HG02763 (cell line): Measurements from ENCODE around the gene RPS19.

Experiments
- ATAC-seq: cut with Tn5 transposase; IDR thresholded peaks from one replicate; pipeline ENCODE4 v1.9.1; 2021; ENCODE audit warnings: mild to moderate bottlenecking, moderate library complexity; ENCODE audit not compliant: unreplicated experiment

RPS19 gene

DNA sequence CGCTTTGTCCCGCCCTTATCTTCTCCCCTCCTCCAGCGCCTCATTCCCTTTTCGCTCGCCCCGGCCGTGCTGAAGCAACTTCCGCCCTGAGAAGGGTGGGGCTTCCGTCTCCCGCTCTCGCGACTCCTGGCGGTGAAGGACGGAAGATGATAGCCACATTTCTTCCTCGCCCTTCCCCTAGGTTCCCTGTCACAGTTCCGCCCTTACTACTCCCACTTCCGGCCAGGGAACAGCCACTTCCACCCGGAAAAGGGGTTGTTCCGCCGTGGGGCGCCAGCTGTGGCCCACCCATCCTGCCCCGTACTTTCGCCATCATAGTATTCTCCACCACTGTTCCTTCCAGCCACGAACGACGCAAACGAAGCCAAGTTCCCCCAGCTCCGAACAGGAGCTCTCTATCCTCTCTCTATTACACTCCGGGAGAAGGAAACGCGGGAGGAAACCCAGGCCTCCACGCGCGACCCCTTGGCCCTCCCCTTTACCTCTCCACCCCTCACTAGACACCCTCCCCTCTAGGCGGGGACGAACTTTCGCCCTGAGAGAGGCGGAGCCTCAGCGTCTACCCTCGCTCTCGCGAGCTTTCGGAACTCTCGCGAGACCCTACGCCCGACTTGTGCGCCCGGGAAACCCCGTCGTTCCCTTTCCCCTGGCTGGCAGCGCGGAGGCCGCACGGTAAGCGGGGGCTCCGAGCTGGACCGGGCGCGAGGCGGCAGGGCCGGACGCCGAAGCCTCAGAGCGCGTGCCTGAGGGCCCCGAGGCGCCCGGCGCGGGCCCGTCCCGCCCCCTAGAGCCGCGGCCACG lies at the start of gene RPS19:
RPS19 (plus strand) TSS at position 638 of the 801 bp plus-strand sequence. CDS start 520 bp downstream, outside the sequence.
- ATAC-seq = peak; percentile 80

DNA sequence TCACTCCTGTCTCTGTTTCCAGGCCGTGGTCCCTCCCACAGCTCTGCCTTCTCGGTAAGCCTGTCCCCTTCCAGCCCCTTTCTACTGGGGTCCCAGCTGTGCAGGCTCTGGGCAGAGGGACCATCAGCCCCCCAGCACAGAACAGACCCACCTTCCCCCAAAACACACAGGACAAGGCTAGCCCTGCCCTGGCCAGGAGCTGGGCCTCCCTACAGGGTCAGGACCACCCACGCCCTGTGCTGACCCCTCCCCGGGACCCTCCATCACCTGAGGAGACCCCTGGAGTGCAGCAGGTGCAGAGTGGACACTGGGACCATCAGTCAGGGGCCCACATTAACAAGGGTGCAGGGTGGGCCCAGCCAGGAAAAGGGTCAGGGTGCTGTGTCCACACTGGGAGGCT lies 49.8 kb upstream of the RPS19 start:
- ATAC-seq = no peak

DNA sequence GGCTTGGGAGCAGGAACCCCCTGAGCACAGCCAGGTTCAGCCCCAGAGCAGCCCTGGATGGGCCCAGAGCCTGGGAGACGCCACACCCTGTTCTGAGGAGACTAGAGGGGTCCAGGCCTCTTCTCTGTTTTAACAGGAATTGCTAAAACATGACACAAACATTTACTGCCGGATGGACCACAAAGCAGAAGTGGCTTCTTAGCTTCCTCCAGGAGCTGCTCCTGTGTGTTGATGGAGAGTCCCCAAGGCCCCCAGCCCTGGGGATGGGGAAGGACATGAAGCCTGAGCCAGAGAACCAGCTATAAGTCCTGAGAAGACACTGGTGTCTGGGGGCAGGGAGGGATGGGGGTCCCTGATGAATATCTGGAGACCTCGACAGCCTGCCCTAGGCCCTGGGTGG lies 49.0 kb upstream of the RPS19 start:
- no peak for ATAC-seq

DNA sequence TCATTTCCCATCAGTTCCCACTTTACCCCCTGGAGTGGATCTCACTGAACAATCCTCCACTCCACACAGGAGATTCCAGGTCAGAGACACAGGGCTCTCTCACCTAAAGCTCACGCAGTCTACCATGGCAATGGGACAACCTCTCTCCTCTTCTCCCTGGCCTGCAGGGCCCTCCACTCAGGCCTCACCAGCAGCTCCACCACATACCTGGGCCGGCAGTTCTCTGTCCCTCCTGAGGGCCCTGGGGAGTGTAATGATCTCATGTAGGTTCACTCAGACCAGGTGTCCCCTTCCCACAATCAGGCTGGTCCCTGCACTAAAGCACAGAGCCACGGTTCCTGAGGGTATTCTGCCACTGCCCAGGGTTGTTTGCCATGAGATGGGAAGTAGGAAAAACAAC lies 48.1 kb upstream of the RPS19 start:
- ATAC-seq = no peak

DNA sequence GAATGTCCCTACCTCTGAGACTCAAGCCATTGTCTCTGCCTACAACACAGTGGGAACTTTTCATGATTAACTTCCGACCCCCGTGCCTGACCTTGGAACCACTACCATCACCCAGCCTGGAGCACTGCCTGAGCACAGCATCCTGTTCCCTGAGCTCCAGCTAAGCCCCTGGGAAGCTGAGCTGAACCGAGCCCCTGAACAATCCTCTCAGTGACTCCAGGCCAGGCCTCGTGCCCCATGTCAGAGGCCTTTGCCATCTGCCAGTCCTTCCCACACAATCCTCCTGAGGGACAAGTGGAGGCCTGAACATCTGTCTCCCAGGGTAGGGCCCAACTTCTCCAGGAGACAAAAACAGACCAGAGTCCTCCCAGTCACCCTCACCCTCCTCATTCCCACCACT lies 46.1 kb upstream of the RPS19 start:
- no peak for ATAC-seq

DNA sequence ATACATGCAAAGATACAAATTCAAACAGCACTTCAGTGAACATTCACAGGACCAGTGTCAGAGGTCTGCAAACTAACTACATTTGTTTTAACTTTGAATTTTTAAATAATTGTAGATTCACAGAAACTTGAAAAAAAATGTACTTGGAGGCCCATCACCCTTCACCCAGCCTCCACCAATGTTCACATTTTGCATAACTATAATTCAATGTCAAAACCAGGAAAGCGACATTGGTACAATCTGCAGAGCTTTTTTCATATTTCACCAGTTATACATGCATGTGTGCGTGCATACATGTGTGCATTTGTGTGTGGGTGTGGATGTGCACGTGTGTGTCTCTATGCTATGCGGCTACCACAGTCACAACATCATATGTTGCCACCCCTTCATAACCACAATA lies 44.8 kb upstream of the RPS19 start:
- ATAC-seq = no peak

DNA sequence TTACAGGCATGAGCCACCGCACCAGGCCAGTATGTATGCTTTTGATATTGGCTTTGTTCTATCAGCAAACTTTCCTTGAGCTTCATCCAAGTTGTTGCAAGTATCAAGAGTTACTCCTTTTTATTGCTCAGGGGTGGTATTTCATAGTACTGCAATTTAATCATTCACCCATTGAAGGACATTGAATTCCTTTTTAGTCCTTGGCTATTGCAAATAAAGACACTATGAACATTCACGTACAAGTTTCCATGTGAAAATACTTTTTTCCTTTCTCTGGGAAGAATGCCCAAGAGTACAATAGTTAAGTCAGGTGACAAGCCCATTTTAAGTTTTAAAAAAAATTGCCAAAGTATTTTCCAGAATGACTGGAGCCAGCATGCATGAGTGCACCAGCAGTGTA lies 43.3 kb upstream of the RPS19 start:
- no peak for ATAC-seq

DNA sequence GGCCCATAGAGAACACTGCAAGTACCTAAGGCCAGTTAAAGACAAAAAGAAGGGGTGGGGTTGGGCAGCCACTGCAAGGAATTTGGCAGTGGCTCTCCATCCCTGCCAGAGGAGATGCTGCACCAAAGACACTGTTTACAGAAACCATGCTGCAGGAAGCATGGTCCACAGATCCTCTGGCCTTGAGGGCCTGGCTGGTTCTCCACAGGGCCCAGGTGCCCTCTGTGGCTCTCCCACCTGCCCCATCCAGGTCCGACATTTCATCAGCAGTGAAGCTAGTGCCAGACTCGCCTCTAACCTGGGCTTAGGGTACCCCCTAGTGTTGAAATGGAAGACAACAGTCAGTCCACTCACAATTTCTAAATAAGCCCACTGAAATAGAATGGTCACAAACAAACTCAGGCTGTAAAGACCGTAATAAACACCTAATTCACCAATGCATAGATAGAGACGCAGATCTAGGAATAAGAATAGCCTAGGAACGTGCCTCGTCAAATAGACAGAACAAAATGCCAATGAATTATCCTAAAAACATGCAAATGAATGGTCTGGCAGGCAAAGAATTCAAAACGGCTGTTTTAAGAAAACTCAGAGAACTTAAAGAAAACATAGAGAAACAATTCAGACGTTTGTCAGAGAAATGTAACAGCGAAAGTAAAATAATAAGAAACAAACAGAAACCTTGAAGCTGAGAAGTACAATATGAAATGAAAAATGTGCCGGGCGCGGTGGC lies 38.9 kb upstream of the RPS19 start:
- ATAC-seq = no peak

DNA sequence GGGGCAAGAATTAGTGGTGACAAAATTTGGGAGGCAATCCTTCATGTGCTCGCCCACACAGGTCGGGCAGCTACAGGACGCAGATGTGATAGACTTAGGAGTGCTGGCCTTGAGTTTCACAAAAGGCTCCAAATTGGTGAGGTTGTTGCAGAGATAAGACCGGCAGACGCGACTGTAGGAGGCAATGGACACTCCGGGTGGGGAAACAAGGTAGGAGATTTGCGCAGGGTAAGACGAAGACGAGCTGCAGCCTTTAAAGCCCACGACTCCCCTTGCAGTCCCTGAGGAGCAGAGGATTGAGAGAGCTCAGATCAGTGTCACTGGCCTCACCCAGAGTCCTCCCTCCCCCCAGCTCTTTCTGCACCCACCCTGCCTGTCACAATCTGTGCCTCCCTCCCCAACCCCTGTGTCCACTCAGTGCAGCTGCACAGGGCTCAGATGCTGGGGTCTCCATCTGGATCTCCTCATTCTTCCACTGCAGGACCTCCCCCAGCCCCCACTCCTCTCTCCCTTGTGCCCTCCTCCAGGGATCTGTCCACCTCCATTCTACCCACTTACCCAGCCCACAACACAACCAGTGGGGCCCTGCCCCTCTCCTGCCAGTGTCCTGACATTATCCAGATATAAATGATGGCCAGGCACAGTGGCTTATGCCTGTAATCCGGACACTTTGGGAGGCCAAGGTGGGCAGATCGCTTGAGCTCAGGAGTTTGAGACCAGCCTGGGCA lies 21.9 kb upstream of the RPS19 start:
- ATAC-seq = no peak

DNA sequence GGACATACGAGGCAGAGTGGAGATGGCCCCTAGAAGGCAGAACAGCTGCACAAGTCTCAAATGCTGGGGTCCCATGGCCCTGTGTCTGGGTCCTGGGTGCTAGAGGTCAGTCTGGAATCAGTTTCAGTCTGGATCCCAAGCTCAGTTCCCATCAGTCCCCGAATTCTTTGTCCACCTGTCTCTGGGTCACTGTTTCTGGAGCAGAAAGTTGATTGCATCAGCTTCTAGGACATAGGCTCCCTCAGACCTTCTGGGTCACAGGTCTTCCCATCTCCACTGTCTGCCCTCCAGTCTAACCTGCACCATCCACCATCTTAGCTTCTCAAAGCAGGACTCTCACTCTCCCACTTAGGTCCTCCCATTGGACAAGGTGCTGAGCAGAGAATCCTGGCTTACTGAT lies 20.8 kb upstream of the RPS19 start:
- ATAC-seq = no peak

DNA sequence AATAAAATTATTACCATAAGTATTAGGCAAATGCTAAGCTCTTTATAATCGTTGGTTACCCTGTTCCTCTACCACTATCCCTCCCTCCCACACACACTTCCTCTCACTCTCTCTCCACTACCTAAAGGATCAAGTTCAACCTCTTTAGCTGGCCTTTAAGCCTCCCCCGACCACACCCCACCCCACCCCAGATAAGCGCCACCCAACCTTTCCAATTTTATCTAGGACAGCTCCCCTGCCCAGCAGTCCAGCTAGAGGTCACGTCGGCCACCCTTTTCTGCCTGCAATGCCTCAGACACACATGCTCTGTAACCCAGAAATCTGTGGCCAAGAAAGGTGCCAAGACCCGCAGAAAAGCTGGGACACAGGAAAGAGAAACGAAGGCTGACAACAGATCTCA lies 16.7 kb upstream of the RPS19 start:
- no peak for ATAC-seq

DNA sequence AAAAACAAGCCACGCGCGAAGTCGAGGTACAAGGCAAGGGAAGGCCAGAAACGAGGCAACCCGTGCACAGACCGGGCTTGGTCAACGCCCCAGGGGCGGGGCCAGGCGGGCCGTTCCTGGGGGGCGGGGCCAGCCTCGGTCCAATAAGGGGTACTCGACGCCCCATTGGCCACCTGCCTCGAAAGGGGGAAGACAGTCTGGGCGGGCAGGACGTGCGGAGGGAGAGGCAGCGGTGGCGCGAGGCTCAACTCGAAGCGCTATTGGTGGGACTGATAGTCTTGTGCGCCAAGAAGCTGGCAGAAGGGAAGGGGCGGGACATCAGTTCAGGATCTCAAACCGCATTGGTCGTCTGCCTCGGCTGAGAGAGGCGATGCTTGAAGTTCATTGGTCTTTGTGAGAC lies 15.5 kb upstream of the RPS19 start, which contains the start of gene LYPD4:
LYPD4 (minus strand) TSS at position 83 of the 400 bp plus-strand sequence. CDS start 5,398 bp downstream, outside the sequence.
- ATAC-seq = no peak

DNA sequence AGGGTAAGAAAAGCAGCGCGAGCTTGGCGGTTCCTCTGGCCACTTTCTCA lies 15.2 kb upstream of the RPS19 start, which contains the start of gene DMRTC2:
DMRTC2 (plus strand) TSS at position 42 of the 50 bp plus-strand sequence. CDS start 2,387 bp downstream, outside the sequence.
- no peak for ATAC-seq

DNA sequence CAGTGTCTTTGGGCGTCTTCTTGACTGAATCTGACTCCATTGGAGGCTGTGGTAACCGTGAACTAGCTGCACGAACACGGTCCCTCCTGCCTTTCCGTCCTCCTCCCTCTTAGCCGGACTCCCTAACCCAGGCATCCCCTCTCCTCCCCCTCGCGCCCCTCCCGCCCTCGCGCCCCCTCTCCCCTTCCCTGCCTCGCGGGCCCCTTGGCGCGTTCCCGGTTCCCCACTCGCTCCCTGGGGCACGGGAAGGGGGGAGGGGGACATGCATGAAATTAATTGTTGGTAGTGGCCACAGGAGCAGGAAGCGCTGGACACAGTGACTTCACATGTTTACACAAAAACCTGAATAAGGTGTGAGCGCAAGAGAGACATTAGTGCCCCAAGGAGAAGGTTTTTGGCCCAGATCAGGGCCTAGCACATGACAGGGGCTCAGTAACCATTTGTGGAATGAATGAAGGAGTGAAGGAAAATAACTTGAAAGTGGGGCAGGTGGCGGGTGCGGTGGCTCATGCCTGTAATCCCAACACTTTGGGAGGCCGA lies 14.9 kb upstream of the RPS19 start:
- ATAC-seq = no peak

DNA sequence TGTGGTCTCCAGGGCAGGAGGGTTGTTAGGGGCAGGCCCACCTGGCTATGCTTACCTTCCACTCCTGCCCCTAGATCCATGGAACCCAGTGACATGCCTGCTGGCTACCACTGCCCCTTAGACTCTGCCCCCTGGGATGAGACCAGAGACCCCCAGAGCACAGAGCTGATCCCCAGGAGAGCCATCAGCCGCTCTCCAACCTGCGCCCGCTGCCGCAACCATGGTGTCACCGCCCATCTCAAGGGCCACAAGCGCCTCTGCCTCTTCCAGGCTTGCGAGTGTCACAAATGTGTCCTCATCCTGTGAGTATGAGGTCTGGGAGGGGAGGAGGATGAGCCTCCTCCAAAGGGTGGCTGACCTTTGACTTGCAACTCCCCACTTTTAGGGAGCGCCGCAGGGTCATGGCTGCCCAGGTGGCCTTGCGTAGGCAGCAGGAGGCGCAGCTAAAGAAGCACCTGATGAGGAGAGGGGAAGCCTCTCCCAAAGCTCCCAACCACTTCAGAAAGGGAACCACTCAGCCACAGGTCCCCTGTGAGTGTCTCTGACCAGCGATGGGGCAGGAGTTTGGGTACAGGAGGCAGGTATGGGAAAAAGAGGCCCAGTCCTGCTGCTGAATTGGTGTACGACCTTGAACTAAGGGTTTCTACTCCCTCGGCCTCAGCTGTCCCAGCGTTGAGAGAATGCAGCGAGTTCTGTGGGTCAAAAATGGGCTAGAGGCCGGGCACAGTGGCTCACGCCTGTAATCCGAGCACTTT lies 12.5 kb upstream of the RPS19 start:
- no peak for ATAC-seq

DNA sequence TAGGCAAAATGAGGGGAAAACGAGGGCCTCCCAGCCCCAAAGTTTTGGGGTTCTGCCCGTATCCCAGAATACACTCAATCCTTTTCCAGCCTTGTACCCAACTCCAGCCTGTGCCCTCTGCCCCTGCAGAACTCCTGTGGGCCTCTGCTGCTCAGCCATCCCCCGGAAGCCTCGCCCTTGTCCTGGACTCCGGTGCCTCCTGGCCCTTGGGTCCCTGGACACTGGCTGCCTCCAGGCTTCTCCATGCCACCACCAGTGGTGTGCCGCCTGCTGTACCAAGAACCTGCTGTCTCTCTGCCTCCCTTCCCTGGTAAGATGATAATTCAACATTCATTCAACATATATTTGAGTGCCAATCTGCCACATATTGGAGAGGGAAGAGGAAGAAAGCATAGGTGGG lies 11.4 kb upstream of the RPS19 start:
- ATAC-seq = no peak

DNA sequence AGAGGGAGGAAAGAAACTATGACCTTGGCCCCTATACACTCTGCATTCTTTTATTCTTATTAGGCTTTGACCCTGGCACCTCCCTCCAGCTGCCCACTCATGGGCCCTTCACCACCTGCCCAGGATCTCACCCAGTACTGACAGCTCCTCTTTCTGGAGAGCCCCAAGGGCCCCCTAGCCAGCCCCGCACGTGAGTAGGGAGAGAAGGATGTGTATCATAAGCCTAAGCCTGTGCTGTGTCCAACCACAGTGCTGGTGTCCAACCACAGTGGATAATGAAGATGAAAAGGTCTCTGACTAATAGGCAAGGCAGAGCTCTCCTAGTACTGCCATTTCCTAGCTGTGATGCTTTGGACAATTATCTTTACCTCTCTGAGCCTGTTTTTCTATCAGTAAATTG lies 11.0 kb upstream of the RPS19 start:
- ATAC-seq = no peak

DNA sequence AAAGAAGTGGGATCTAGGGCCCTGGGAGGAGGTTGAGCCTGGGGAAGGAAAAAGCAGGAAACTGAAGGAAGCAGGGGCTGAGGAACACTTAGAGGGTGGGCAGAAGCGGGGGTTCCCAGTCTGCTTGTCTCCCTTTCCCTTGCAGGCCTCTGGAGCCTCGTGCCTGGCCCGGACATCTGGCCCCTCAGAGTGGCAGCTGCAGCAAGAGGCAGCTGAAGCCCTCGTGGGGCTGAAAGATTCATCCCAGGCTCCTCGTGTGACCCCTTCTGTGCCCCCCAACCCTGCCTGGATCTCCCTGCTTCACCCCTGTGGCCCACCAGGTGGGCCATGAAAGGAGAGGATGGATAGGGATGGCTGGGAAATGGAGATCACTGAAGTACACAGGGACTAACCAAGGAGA lies 9.7 kb upstream of the RPS19 start:
- ATAC-seq = no peak

DNA sequence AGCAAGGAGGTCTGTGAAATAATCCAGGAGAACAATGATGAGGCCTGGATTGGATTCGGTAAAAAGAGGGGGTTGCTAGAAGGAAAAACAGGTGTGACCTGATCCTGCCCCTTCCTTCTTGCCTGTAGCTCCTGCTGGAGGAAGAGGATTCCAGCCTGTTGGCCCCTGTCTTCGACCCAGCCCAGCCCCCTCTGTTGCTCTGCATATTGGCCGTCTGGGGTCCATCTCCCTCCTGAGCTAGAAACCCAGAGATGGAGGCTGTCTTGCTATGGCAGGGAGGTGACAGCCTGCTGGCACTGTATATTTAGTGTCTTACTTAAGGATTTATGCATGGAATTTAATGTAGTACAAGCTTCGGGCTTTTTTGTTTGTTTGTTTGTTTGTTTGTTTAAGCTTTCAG lies 8.6 kb upstream of the RPS19 start:
- no peak for ATAC-seq

DNA sequence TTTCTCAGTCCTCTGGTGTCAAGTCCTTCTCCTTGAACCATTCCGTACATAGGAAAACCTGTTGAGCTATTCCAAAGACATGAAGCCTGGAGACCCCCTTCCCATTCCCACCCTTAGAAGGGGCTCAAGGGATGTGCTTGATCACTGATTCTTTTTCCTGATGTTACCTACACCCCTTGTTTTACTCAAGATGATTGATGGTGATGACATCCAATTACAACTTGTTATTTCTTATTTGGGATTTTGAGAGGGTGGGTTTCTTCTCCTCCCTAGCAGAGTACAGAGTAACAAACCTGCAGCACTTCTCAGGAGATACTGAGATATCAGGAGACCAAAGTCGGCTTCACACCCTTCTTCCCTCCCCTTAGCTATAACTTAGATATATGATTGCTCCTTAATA lies 6.7 kb upstream of the RPS19 start:
- ATAC-seq = no peak

DNA sequence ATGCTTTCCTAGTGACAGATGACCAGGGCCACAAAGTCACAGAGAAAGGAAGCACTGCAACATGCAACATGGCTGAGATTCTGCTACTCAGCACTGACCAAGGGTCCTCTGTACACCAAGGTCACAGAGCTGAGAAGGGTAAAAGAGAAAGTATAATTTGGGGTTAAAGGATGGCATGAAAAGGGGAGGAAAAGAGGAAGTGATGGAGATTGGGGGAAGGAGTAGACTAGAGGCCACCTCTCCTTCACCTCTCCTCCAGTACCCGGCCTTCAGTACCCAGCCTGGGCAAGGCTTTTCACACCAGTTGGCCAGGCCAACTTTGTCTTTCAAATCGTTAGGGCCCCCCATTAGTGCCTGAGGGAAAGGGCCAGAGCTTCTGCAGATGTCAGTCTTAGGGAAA lies 6.3 kb upstream of the RPS19 start:
- ATAC-seq = no peak
